ENCODE data around the gene KLHL24.
"Not testable (repeated sequence)": the region's sequence is repeated elsewhere in the genome, so short reads cannot be mapped to it uniquely, and the experiment has no call there.

Gene KLHL24

DNA sequence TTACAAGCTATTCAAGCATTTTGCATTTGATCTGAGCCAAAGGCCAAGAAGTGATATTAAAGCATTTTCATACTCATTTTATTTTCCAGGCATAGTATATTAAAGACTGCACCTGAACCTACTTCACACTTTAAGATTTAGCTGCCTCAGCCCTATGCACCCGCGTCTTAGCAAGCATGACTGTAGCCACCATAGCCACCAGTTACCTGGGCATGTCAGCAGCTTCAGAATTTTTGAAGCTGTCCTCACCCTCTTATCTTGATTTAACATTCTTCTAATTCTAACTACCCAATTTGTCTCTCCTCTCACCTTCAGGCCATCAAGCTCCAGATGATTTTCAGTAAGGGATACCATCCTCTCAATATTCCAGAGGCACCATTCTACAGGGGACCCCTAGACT is 40.8 kb upstream of the KLHL24 start:
- H3K4me3 ChIP-seq (ENCODE audit: low read depth, low read length), result no peak overlapping the region
- TF ChIP-seq, protein P1, sequence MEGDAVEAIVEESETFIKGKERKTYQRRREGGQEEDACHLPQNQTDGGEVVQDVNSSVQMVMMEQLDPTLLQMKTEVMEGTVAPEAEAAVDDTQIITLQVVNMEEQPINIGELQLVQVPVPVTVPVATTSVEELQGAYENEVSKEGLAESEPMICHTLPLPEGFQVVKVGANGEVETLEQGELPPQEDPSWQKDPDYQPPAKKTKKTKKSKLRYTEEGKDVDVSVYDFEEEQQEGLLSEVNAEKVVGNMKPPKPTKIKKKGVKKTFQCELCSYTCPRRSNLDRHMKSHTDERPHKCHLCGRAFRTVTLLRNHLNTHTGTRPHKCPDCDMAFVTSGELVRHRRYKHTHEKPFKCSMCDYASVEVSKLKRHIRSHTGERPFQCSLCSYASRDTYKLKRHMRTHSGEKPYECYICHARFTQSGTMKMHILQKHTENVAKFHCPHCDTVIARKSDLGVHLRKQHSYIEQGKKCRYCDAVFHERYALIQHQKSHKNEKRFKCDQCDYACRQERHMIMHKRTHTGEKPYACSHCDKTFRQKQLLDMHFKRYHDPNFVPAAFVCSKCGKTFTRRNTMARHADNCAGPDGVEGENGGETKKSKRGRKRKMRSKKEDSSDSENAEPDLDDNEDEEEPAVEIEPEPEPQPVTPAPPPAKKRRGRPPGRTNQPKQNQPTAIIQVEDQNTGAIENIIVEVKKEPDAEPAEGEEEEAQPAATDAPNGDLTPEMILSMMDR (IDR thresholded peaks at IDR 0.05; ENCODE audit: insufficient read depth, low read depth, low read length, missing control alignments), result no peak
- DNase-seq (ENCODE audit: low read depth), result no peak

DNA sequence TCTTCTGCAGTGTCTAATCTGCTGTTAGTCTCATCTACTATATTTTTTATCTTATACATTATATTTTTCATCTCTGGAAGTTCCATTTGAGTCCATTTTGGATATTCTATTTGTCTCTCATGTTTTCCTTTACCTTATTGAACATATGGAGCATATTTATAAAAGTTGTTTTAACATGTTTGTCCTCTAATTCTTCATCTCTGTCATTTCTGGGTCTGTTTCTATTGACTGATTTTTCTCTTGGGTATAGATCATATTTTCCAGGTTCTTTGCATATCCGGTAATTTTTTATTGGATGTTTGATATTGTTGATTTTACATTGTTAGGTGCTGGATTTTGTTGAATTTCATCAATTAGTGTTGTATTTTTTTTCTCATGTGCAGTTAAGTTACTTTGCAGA is 37.5 kb upstream of the KLHL24 start:
- no peak overlapping the region for H3K4me3 ChIP-seq (ENCODE audit: low read depth, low read length)
- TF ChIP-seq, protein P1 (IDR thresholded peaks at IDR 0.05; ENCODE audit: insufficient read depth, low read depth, low read length, missing control alignments), result no peak

DNA sequence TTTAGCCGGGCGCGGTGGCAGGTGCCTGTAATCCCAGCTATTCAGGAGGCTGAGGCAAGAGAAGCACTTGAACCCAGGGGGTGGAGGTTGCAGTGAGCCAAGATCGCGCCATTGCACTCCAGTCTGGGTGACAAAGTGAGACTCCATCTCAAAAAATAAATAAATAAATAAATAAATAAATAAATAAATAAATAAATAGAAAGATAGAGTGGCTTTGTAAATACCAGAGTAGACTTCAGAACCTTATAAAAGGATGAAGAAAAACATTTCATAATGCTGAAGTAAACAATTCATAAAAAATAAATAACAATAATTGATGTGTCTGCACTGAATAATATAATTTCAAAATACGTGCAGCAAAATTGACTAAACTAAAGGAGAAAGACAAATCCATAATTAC is 24.1 kb upstream of the KLHL24 start:
- H3K4me3 ChIP-seq (ENCODE audit: low read depth, low read length); DNase-seq (ENCODE audit: low read depth): not testable (repeated sequence)

More for the DNA sequence above, 37.5 kb upstream of the KLHL24 start:
- DNase-seq (ENCODE audit: low read depth), result no peak

DNA sequence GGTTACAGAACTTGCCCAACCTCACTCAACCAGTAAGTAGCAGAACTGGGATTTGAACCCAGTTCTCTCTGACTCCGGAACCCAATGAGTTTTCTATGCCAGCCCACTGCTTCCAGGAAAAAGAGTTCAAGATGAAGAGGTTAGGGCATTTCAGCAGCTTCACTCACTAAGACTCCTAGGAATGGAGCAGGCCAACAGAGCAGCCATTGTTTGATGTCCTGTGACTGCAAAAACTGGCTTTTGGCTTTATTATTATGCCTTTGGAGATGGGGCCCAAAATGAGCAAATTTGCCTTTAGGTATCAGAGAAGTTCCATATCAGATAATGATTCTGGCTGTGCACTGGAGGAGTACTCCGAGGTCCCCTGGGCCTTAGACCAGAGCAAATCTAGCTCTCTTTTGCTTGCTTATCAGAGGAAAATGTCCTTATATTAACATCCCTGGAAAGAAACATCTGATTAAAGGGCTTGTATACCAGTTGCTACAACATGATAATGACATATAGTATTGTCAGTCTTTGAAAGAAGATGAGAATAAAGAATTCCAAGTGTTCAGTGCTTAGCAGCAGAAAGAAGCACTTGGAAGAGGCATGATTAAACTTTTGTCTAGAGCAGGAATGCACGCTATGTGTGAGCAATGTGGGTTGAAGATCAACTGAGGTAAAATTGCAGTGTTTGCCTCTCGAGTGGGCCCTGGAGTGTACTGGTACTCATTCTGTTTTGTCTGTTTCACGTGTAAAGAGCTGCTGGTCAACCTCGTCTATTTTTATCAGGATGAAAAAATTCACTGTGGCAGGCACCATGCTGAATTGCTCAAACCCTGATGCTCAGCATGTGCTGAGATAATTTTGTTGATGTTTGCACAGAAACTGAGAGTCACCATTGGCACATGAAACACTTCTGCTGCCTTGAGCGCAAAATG is 21.8 kb upstream of the KLHL24 start:
- H3K4me3 ChIP-seq (ENCODE audit: low read depth, low read length), result no peak overlapping the region
- TF ChIP-seq, protein P1 (IDR thresholded peaks at IDR 0.05; ENCODE audit: insufficient read depth, low read depth, low read length, missing control alignments), result no peak
- no peak for DNase-seq (ENCODE audit: low read depth)

DNA sequence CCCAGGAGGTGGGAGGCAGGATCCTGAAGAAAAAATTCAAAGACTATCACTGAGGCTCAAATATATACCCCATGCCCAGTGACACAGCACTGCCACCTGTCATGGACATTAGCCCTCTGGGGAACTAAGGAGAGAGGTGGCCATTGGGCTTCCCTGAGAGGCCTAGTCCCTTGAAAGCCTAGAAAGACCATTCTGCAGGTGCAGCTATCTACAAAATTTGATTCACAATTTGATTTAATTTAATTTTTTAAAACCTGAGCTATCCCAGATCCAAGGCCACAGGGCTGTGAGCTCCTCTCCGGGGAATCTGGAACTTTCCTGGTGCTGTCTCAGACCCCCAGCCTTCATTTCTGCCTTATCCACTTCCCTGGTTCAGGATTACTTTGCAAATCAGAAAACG is 16.9 kb upstream of the KLHL24 start:
- TF ChIP-seq, protein P1 (IDR thresholded peaks at IDR 0.05; ENCODE audit: insufficient read depth, low read depth, low read length, missing control alignments), result no peak
- DNase-seq (ENCODE audit: low read depth), result no peak
- no peak overlapping the region for H3K4me3 ChIP-seq (ENCODE audit: low read depth, low read length)

DNA sequence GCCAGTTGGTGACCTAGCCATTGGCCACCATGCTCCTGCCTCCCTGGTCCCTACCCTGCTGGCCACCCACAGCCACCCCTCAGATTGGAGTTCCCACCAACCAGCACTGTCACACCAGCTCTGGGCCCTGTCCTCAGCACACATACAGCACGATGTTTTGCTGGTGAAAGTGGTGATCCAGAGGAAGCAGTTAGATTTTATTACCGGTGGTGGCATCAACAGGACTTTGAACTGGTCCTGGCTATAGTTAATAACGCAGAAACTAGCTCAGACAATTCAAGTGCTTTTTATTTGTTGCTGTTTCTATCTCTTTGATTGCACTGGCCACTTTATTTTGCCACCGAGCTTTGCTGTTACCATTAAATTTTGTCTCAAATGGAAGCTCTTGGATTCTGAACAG is 16.4 kb upstream of the KLHL24 start:
- no peak overlapping the region for H3K4me3 ChIP-seq (ENCODE audit: low read depth, low read length)
- DNase-seq (ENCODE audit: low read depth), result no peak
- TF ChIP-seq, protein P1 (IDR thresholded peaks at IDR 0.05; ENCODE audit: insufficient read depth, low read depth, low read length, missing control alignments), result no peak

DNA sequence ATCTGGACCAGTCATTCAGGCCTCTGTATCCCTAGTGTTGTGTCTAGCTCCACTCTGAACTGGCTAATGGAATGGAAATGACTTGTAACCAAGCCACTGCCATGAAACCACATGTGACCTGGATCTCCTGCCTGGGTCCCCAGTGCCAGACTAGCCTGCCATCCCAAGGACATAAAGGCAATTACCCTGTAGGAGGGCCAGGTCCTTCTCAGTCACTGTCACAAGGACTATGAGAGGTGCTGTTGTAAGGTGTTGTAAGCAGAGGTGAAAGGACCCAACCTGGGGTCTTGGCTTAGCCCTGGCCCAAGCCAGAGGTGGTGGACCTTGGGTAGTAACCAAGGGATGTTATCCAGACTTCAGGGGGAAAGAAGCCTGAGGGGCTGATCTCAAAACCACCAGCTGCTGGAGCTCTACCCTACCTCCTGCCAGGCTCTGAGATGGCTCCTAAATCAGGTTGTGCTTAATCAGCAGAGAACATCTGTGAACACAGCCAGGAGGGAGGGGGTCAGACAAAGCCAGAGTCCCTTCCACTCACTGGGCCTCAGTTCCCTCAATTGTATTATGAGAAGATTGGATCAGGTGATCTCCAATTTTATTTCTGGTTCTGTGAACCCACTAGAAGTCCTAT is 15.7 kb upstream of the KLHL24 start:
- no peak overlapping the region for H3K4me3 ChIP-seq (ENCODE audit: low read depth, low read length)
- no peak for DNase-seq (ENCODE audit: low read depth)
- TF ChIP-seq, protein P1 (IDR thresholded peaks at IDR 0.05; ENCODE audit: insufficient read depth, low read depth, low read length, missing control alignments), result no peak
